Measurements from ENCODE around the gene WDFY1.
"Not testable (repeated sequence)": the region's sequence is repeated elsewhere in the genome, so short reads cannot be mapped to it uniquely, and the experiment has no call there.

WDFY1 gene

GRCh38 chr2:223945755-223946154 is 620 bp upstream of the WDFY1 start:
- peaks cover 35 to 44% of the 10 kb centered on the region in 2 donors for H3K4me1 Mint-ChIP-seq
- peak overlapping the region; percentile 48 to 100 for H3K4me3 Mint-ChIP-seq
- H3K27ac Mint-ChIP-seq, result peak overlapping the region; percentile 9
- no peaks in the 10 kb centered on the region for H3K27me3 Mint-ChIP-seq
- peaks cover 20 to 21% of the 10 kb centered on the region in 2 donors for H3K36me3 Mint-ChIP-seq
- no peak for DNase-seq
- H3K9me3 Mint-ChIP-seq, result peaks cover 4 to 8% of the 10 kb centered on the region in 2 donors
- no peak for ATAC-seq (replicated peaks)

GRCh38 chr2:223944166-223944702 is 901 bp downstream of the WDFY1 start:
- Mint-ChIP-seq H3K9me3 (peaks cover 7 to 13% of the 10 kb centered on the region in 2 donors), H3K27ac (peak overlapping the region; percentile 97), H3K4me3 (peak overlapping the region; percentile 95 to 100), H3K4me1 (peaks cover 39 to 47% of the 10 kb centered on the region in 2 donors), H3K27me3 (no peaks in the 10 kb centered on the region), H3K36me3 (peaks cover 27 to 29% of the 10 kb centered on the region in 2 donors)
- ATAC-seq (replicated peaks) (peak; percentile 24 to 25), DNase-seq (peak; percentile 15)

- Mint-ChIP-seq H3K27ac (peak overlapping the region; percentile 75), H3K4me3 (peak overlapping the region; percentile 95 to 100), H3K36me3 (peaks cover 32 to 33% of the 10 kb centered on the region in 2 donors), H3K4me1 (peaks cover 38 to 51% of the 10 kb centered on the region in 2 donors), H3K27me3 (no peaks in the 10 kb centered on the region), H3K9me3 (peaks cover 8 to 13% of the 10 kb centered on the region in 2 donors)
- ATAC-seq (replicated peaks), result no peak
- no peak for DNase-seq
Measured at GRCh38 chr2:223943561-223944008, 1.6 kb downstream of the WDFY1 start.

- Mint-ChIP-seq H3K36me3 (peaks cover 32 to 33% of the 10 kb centered on the region in 2 donors), H3K4me3 (peak overlapping the region; percentile 68 to 100), H3K27me3 (no peaks in the 10 kb centered on the region), H3K27ac (peak overlapping the region; percentile 75), H3K9me3 (peaks cover 8 to 13% of the 10 kb centered on the region in 2 donors), H3K4me1 (peaks cover 37 to 51% of the 10 kb centered on the region in 2 donors)
- no peak for DNase-seq
- no peak for ATAC-seq (replicated peaks)
Measured at GRCh38 chr2:223943135-223943534, 2.0 kb downstream of the WDFY1 start.

GRCh38 chr2:223941579-223942277 is 3.4 kb downstream of the WDFY1 start:
- DNase-seq, result no peak
- H3K27me3 Mint-ChIP-seq, result no peaks in the 10 kb centered on the region
- peak overlapping the region; percentile 44 to 52 for H3K4me3 Mint-ChIP-seq
- peak in 1 of 2 donors; percentile 11 for ATAC-seq (replicated peaks)
- peak overlapping the region; percentile 89 for H3K27ac Mint-ChIP-seq
- H3K9me3 Mint-ChIP-seq, result peaks cover 8 to 13% of the 10 kb centered on the region in 2 donors
- H3K4me1 Mint-ChIP-seq, result peaks cover 34 to 52% of the 10 kb centered on the region in 2 donors
- peaks cover 34 to 35% of the 10 kb centered on the region in 2 donors for H3K36me3 Mint-ChIP-seq

GRCh38 chr2:223939438-223939837 is 5.7 kb downstream of the WDFY1 start:
- peak overlapping the region in 1 of 2 donors; percentile 17 for H3K4me3 Mint-ChIP-seq
- H3K27ac Mint-ChIP-seq, result peak overlapping the region; percentile 93
- peaks cover 41 to 61% of the 10 kb centered on the region in 2 donors for H3K4me1 Mint-ChIP-seq
- DNase-seq (peak; percentile 41), ATAC-seq (replicated peaks) (peak; percentile 85 to 87)
- H3K9me3 Mint-ChIP-seq, result peaks cover 8 to 17% of the 10 kb centered on the region in 2 donors
- H3K36me3 Mint-ChIP-seq, result peaks cover 40 to 47% of the 10 kb centered on the region in 2 donors
- not testable (repeated sequence) for H3K27me3 Mint-ChIP-seq

GRCh38 chr2:223937535-223937934 is 7.6 kb downstream of the WDFY1 start:
- DNase-seq (no peak), ATAC-seq (replicated peaks) (no peak)
- Mint-ChIP-seq H3K36me3 (peaks cover 34 to 37% of the 10 kb centered on the region in 2 donors), H3K27ac (peak overlapping the region; percentile 79), H3K4me3 (peak overlapping the region in 1 of 2 donors; percentile 16), H3K27me3 (no peaks in the 10 kb centered on the region), H3K9me3 (peaks cover 6 to 14% of the 10 kb centered on the region in 2 donors), H3K4me1 (peaks cover 35 to 61% of the 10 kb centered on the region in 2 donors)

GRCh38 chr2:223936862-223937326 is 8.2 kb downstream of the WDFY1 start:
- DNase-seq, result no peak
- Mint-ChIP-seq H3K9me3 (peaks cover 6 to 14% of the 10 kb centered on the region in 2 donors), H3K36me3 (peaks cover 31 to 36% of the 10 kb centered on the region in 2 donors), H3K27me3 (no peaks in the 10 kb centered on the region), H3K4me1 (peaks cover 34 to 59% of the 10 kb centered on the region in 2 donors), H3K27ac (peak overlapping the region; percentile 79), H3K4me3 (peak overlapping the region in 1 of 2 donors; percentile 12)
- peak; percentile 58 to 72 for ATAC-seq (replicated peaks)

GRCh38 chr2:223935459-223936125 is 9.5 kb downstream of the WDFY1 start:
- Mint-ChIP-seq H3K4me3 (no peak overlapping the region), H3K4me1 (peaks cover 28 to 52% of the 10 kb centered on the region in 2 donors), H3K27me3 (no peaks in the 10 kb centered on the region), H3K36me3 (peaks cover 24 to 28% of the 10 kb centered on the region in 2 donors), H3K27ac (peak overlapping the region; percentile 74), H3K9me3 (peaks cover 4 to 9% of the 10 kb centered on the region in 2 donors)
- no peak for DNase-seq
- no peak for ATAC-seq (replicated peaks)

- Mint-ChIP-seq H3K27me3 (no peaks in the 10 kb centered on the region), H3K4me3 (no peak overlapping the region), H3K27ac (no peak overlapping the region), H3K4me1 (peaks cover 30 to 58% of the 10 kb centered on the region in 2 donors), H3K9me3 (peaks cover 4 to 9% of the 10 kb centered on the region in 2 donors), H3K36me3 (peaks cover 22 to 32% of the 10 kb centered on the region in 2 donors)
- ATAC-seq (replicated peaks) (no peak), DNase-seq (no peak)
Measured at GRCh38 chr2:223934870-223935269, 10.3 kb downstream of the WDFY1 start.

GRCh38 chr2:223932816-223933800 is 12.0 kb downstream of the WDFY1 start:
- Mint-ChIP-seq H3K4me3 (no peak overlapping the region), H3K36me3 (peaks cover 18 to 31% of the 10 kb centered on the region in 2 donors), H3K9me3 (peaks cover 2 to 8% of the 10 kb centered on the region in 2 donors), H3K4me1 (peaks cover 31 to 59% of the 10 kb centered on the region in 2 donors), H3K27ac (no peak overlapping the region), H3K27me3 (no peaks in the 10 kb centered on the region)
- ATAC-seq (replicated peaks) (no peak), DNase-seq (no peak)

- DNase-seq (no peak), ATAC-seq (replicated peaks) (no peak)
- H3K27me3 Mint-ChIP-seq, result no peaks in the 10 kb centered on the region
- H3K4me3 Mint-ChIP-seq, result no peak overlapping the region
- H3K36me3 Mint-ChIP-seq, result peaks cover 31 to 39% of the 10 kb centered on the region in 2 donors
- H3K27ac Mint-ChIP-seq, result peak overlapping the region; percentile 37
- peaks cover 20 to 40% of the 10 kb centered on the region in 2 donors for H3K4me1 Mint-ChIP-seq
- H3K9me3 Mint-ChIP-seq, result peaks cover 5 to 9% of the 10 kb centered on the region in 2 donors
Measured at GRCh38 chr2:223930103-223930976, 14.8 kb downstream of the WDFY1 start.

Data from stimulated activated naive B cell treated with anti-CD40 and anti-IgM and Interleukin-4, amounts not matched to agents 10 μg/mL and 1 μg/mL and 100 μg/mL, for 72 hours (primary cell).